ENCODE results near the gene ARPC5. TPM values are rescaled to one million over a fixed set of nuclear protein-coding genes. Genes with fewer than 3 reads are reported as not detected.

The ARPC5 gene
- total and polyA plus RNA-seq, 8 donors: 17.5 to 68.0 (median 32.3) TPM

GRCh38 chr1:183598386-183598785, 37.2 kb downstream of the ARPC5 start:
- H3K27ac ChIP-seq: no peak overlapping the region

GRCh38 chr1:183597656-183598347, 37.8 kb downstream of the ARPC5 start:
- ATAC-seq: no peak
- H3K4me1 ChIP-seq: no peaks in the 10 kb centered on the region
- no peaks in the 10 kb centered on the region for H3K36me3 ChIP-seq
- H3K27ac ChIP-seq: no peak overlapping the region
- no peak for FAIRE-seq
- DNase-seq: no peak
- H3K9me3 ChIP-seq: no peaks in the 10 kb centered on the region
- 68 to 76% methylated on average over 5 of the region's 5 CpGs for WGBS, 2 donors
- no peak overlapping the region for H3K4me3 ChIP-seq
- no peaks in the 10 kb centered on the region for H3K27me3 ChIP-seq
- TF ChIP-seq CTCF (IDR thresholded peaks at IDR 0.05): no peak
- intact Hi-C loops (cut with DNase I): no loop called here

More at GRCh38 chr1:183598386-183598785, 37.2 kb downstream of the ARPC5 start:
- FAIRE-seq (no peak), DNase-seq (no peak), ATAC-seq (no peak)
- no peaks in the 10 kb centered on the region for H3K9me3 ChIP-seq
- no peaks in the 10 kb centered on the region for H3K36me3 ChIP-seq
- H3K27me3 ChIP-seq: no peaks in the 10 kb centered on the region
- WGBS, 2 donors: 50 to 52% methylated on average over 2 of the region's 2 CpGs
- no peak for TF ChIP-seq CTCF (IDR thresholded peaks at IDR 0.05)
- no peaks in the 10 kb centered on the region for H3K4me1 ChIP-seq
- H3K4me3 ChIP-seq: no peak overlapping the region
- intact Hi-C loops (cut with DNase I): no loop called here

- no peaks in the 10 kb centered on the region for H3K36me3 ChIP-seq
- no peaks in the 10 kb centered on the region for H3K27me3 ChIP-seq
- no peak for DNase-seq
- WGBS, 2 donors: 73 to 91% methylated on average over 5 of the region's 5 CpGs
- intact Hi-C loops (cut with DNase I): no loop called here
- FAIRE-seq: no peak
- H3K4me3 ChIP-seq: no peak overlapping the region
- no peak overlapping the region for H3K27ac ChIP-seq
- H3K4me1 ChIP-seq: no peaks in the 10 kb centered on the region
- H3K9me3 ChIP-seq: no peaks in the 10 kb centered on the region
- no peak for TF ChIP-seq CTCF (IDR thresholded peaks at IDR 0.05)
- no peak for ATAC-seq
These were observed 39.1 kb downstream of the ARPC5 start for GRCh38 chr1:183596500-183596899.

- intact Hi-C loops (cut with DNase I): no loop called here
- FAIRE-seq (no peak), ATAC-seq (no peak), DNase-seq (no peak)
- WGBS, 2 donors: 92 to 94% methylated on average over 2 of the region's 2 CpGs
- Histone ChIP-seq H3K27me3 (no peaks in the 10 kb centered on the region), H3K9me3 (no peaks in the 10 kb centered on the region), H3K4me3 (no peak overlapping the region), H3K27ac (no peak overlapping the region), H3K36me3 (no peaks in the 10 kb centered on the region), H3K4me1 (no peaks in the 10 kb centered on the region)
- TF ChIP-seq CTCF (IDR thresholded peaks at IDR 0.05): no peak
These were observed 40.0 kb downstream of the ARPC5 start for GRCh38 chr1:183595537-183595936.

GRCh38 chr1:183593356-183593755, 42.2 kb downstream of the ARPC5 start:
- 65 to 68% methylated on average over 3 of the region's 3 CpGs for whole genome bisulfite sequencing, 2 donors
- intact Hi-C loops (cut with DNase I): no loop called here
- FAIRE-seq (no peak), DNase-seq (no peak), ATAC-seq (peak in 2 of 4 donors; percentile 37 to 69)
- Histone ChIP-seq H3K9me3 (no peaks in the 10 kb centered on the region), H3K4me1 (no peaks in the 10 kb centered on the region), H3K27me3 (no peaks in the 10 kb centered on the region), H3K36me3 (no peaks in the 10 kb centered on the region), H3K27ac (no peak overlapping the region), H3K4me3 (no peak overlapping the region)
- no peak for TF ChIP-seq CTCF (IDR thresholded peaks at IDR 0.05)

Measured in pancreas (tissue), 10 donors.